ENCODE measurements around the gene KCND3. TPM values are rescaled to one million over a fixed set of nuclear protein-coding genes. Genes with fewer than 3 reads are reported as not detected.

Gene KCND3
- polyA plus RNA-seq, 1 donor (not counting 4 experiments of a cell fraction or from before 2014, with no cell fraction given), result 0.21 TPM

GRCh38 chr1:111775966-111776365 lies 213.5 kb downstream of the KCND3 start:
- dilution Hi-C loops (cut with MboI; ENCODE audit: extremely low pct_ligation_motif_present, low sequenced_read_pairs), result no loop called here
- Histone ChIP-seq H3K79me2 (ENCODE audit: control insufficient read depth, insufficient read depth, low read length) (no peaks in the 10 kb centered on the region), H3K9me3 (ENCODE audit: control insufficient read depth, low read depth, low read length) (no peaks in the 10 kb centered on the region), H3K4me3 (ENCODE audit: control insufficient read depth in 2 of 3, extremely low read depth in 1 of 3, insufficient read depth in 2 of 3, low read depth in 1 of 3, low read length in 3 of 3) (no peak overlapping the region), H4K20me1 (ENCODE audit: control insufficient read depth, extremely low read depth, insufficient read depth, low read length) (no peaks in the 10 kb centered on the region), H3K27ac (ENCODE audit: control insufficient read depth, insufficient read depth, low read length) (no peak overlapping the region), H3K4me1 (ENCODE audit: control insufficient read depth, extremely low read depth, insufficient read depth, low read length) (no peaks in the 10 kb centered on the region), H3K9ac (ENCODE audit: control insufficient read depth, extremely low read depth, insufficient read depth, low read length) (no peak overlapping the region), H3K4me2 (ENCODE audit: control insufficient read depth, extremely low read depth, insufficient read depth, low read depth, low read length) (no peak overlapping the region), H2AFZ (ENCODE audit: control insufficient read depth, low read length) (no peak overlapping the region), H3K9me1 (ENCODE audit: control insufficient read depth, extremely low read depth, insufficient read depth, low read length) (no peaks in the 10 kb centered on the region), H3K36me3 (ENCODE audit: control insufficient read depth in 2 of 2, extremely low read depth in 1 of 2, insufficient read depth in 2 of 2, low read length in 2 of 2) (no peaks in the 10 kb centered on the region), H3K27me3 (ENCODE audit: control insufficient read depth, extremely low read depth, insufficient read depth, low read length) (no peaks in the 10 kb centered on the region)
- FAIRE-seq (no peak), DNase-seq (ENCODE audit: low read depth, low spot score) (no peak)
- TF ChIP-seq CTCF (optimal IDR thresholded peaks at IDR 0.05 in 1 of 3, IDR thresholded peaks at IDR 0.05 in 1 of 3, conservative IDR thresholded peaks at IDR 0.05 in 1 of 3; ENCODE audit: extremely low read depth in 1 of 3, insufficient read depth in 2 of 3, low read length in 3 of 3) (no peak), EZH2 (IDR thresholded peaks at IDR 0.05; ENCODE audit: low read length) (no peak)

GRCh38 chr1:111770916-111771315 lies 218.6 kb downstream of the KCND3 start:
- Histone ChIP-seq H3K27me3 (ENCODE audit: control insufficient read depth, extremely low read depth, insufficient read depth, low read length) (no peaks in the 10 kb centered on the region), H3K9me3 (ENCODE audit: control insufficient read depth, low read depth, low read length) (no peaks in the 10 kb centered on the region), H3K27ac (ENCODE audit: control insufficient read depth, insufficient read depth, low read length) (no peak overlapping the region), H3K9ac (ENCODE audit: control insufficient read depth, extremely low read depth, insufficient read depth, low read length) (no peak overlapping the region), H3K4me2 (ENCODE audit: control insufficient read depth, extremely low read depth, insufficient read depth, low read depth, low read length) (no peak overlapping the region), H3K4me1 (ENCODE audit: control insufficient read depth, extremely low read depth, insufficient read depth, low read length) (no peaks in the 10 kb centered on the region), H4K20me1 (ENCODE audit: control insufficient read depth, extremely low read depth, insufficient read depth, low read length) (no peaks in the 10 kb centered on the region), H3K79me2 (ENCODE audit: control insufficient read depth, insufficient read depth, low read length) (no peaks in the 10 kb centered on the region), H3K36me3 (ENCODE audit: control insufficient read depth in 2 of 2, extremely low read depth in 1 of 2, insufficient read depth in 2 of 2, low read length in 2 of 2) (peaks cover 5 to 10% of the 10 kb centered on the region in 2 experiments), H2AFZ (ENCODE audit: control insufficient read depth, low read length) (no peak overlapping the region), H3K9me1 (ENCODE audit: control insufficient read depth, extremely low read depth, insufficient read depth, low read length) (no peaks in the 10 kb centered on the region), H3K4me3 (ENCODE audit: control insufficient read depth in 2 of 3, extremely low read depth in 1 of 3, insufficient read depth in 2 of 3, low read depth in 1 of 3, low read length in 3 of 3) (no peak overlapping the region)
- dilution Hi-C loops (cut with MboI; ENCODE audit: extremely low pct_ligation_motif_present, low sequenced_read_pairs), result no loop called here
- FAIRE-seq (no peak), DNase-seq (ENCODE audit: low read depth, low spot score) (no peak)
- no peak for TF ChIP-seq CTCF (optimal IDR thresholded peaks at IDR 0.05 in 1 of 3, IDR thresholded peaks at IDR 0.05 in 1 of 3, conservative IDR thresholded peaks at IDR 0.05 in 1 of 3; ENCODE audit: extremely low read depth in 1 of 3, insufficient read depth in 2 of 3, low read length in 3 of 3)
- TF ChIP-seq EZH2 (IDR thresholded peaks at IDR 0.05; ENCODE audit: low read length), result no peak

All from keratinocyte (primary cell).